B cell (primary cell): Measurements from ENCODE around the gene SPATA32.

Experiments
- EZH2 ChIP-seq: IDR thresholded peaks from 2 replicates; pipeline ENCODE4 v1.6.1; 2012; ENCODE audit warnings: borderline replicate concordance, low read depth, mild to moderate bottlenecking, moderate library complexity, low read length; ENCODE audit not compliant: insufficient read depth, poor library complexity, severe bottlenecking
- TF ChIP-seq, protein P1 (sequence below): fragments of 200-600 bp; IDR thresholded peaks from one replicate; pipeline ENCODE4 v1.8.0; 2022; ENCODE audit warnings: antibody characterized with exemption, mild to moderate bottlenecking

DNA sequence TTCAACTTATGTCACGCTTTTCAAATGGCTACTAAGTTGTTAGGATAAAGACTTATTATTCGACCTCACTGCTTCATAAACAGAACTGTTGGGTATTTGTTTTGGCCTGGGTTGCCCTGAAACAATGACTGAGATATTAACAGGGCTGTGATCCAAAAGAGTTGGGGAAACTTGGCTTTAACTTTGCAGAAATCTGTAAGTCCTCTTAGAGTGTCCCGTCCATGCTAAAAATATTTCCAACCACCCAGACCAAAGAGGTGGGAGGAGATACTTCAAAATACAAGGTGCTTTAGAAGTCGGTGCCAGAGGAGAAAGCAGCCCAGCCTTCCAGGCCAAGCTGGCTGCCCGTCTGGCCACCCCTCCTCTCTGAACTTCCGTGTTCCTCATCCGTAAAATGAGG, 16.1 kb upstream of the SPATA32 start:
- TF ChIP-seq, protein P1, sequence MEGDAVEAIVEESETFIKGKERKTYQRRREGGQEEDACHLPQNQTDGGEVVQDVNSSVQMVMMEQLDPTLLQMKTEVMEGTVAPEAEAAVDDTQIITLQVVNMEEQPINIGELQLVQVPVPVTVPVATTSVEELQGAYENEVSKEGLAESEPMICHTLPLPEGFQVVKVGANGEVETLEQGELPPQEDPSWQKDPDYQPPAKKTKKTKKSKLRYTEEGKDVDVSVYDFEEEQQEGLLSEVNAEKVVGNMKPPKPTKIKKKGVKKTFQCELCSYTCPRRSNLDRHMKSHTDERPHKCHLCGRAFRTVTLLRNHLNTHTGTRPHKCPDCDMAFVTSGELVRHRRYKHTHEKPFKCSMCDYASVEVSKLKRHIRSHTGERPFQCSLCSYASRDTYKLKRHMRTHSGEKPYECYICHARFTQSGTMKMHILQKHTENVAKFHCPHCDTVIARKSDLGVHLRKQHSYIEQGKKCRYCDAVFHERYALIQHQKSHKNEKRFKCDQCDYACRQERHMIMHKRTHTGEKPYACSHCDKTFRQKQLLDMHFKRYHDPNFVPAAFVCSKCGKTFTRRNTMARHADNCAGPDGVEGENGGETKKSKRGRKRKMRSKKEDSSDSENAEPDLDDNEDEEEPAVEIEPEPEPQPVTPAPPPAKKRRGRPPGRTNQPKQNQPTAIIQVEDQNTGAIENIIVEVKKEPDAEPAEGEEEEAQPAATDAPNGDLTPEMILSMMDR = no peak
- TF ChIP-seq EZH2 = no peak
